Thyroid gland (tissue), 4 donors: ENCODE data around the gene COL23A1. TPM values are rescaled to one million over a fixed set of nuclear protein-coding genes. Genes with fewer than 3 reads are reported as not detected.
A peak's percentile ranks its signal among the peaks of the same experiment; 100 is the strongest.

Experiments used
- DNase-seq, 2 donors: peaks; one replicate each; pipeline ENCODE4 v3.0.0-alpha.2; 2019
- H3K27ac ChIP-seq, 3 donors: fragments of 200-600 bp; sonication (generic); 1 replicate in 2 of 3; 2 replicates in 1 of 3; pipeline ENCODE4 v1.5.1; 2016 to 2019; ENCODE audit warnings: mild to moderate bottlenecking in 1 of 3, moderate library complexity in 1 of 3
- H3K27me3 ChIP-seq: fragments of 200-600 bp; sonication (generic); one replicate; pipeline ENCODE4 v1.5.1; 2019
- H3K36me3 ChIP-seq, 2 donors: fragments of 200-600 bp; sonication (generic); one replicate each; pipeline ENCODE4 v1.5.1; 2016 to 2019
- H3K4me1 ChIP-seq, 2 donors: fragments of 200-600 bp; sonication (generic); one replicate each; pipeline ENCODE4 v1.5.1; 2017 to 2019
- H3K4me3 ChIP-seq, 3 donors: fragments of 200-600 bp; sonication (generic); replicated peaks in 1 of 3; 1 replicate in 2 of 3; 2 replicates in 1 of 3; pipeline ENCODE4 v1.5.1; 2016; ENCODE audit warnings: mild to moderate bottlenecking in 1 of 3
- H3K9me3 ChIP-seq: fragments of 200-600 bp; sonication (generic); one replicate; pipeline ENCODE4 v1.5.1; 2017
- CTCF ChIP-seq, 6 experiments: fragments of 200-600 bp in 3 of 6; fragments of 450-650 bp in 3 of 6; sonication (generic) in 3 of 6; IDR thresholded peaks; one replicate each; pipeline ENCODE4 v1.5.1; 2016 to 2019; ENCODE audit warnings: antibody characterized with exemption in 6 of 6, mild to moderate bottlenecking in 2 of 6, inconsistent platforms in 1 of 6, moderate library complexity in 1 of 6
- POLR2A ChIP-seq, 2 donors: fragments of 450-650 bp; IDR thresholded peaks; one replicate each; pipeline ENCODE4 v1.6.1; 2017; ENCODE audit warnings: antibody characterized with exemption in 2 of 2, mild to moderate bottlenecking in 2 of 2, moderate library complexity in 1 of 2
- WGBS, 2 donors: methylation state at CpG; one replicate each; pipeline ENCODE4 v1.1.5; 2017; 5-methylcytosine and 5-hydroxymethylcytosine counted together
- intact Hi-C: fragments of 100-400 bp; cut with DNase I; formaldehyde crosslinking; loops from one replicate; pipeline ENCODE4 v1.15.1; 2023
- total RNA-seq, 4 donors: library from RNA; depleted of rRNA; stranded (reverse); fragments of >200 nt; gene quantifications; one replicate each; pipeline ENCODE4 v1.2.3, GENCODE V29; 2016

Gene COL23A1
- total RNA-seq, 4 donors from 2014 or later = 76.6 to 108 (median 95.7) TPM

GRCh38 chr5:178236126-178236525, 354.1 kb downstream of the COL23A1 start:
- intact Hi-C loops = no loop called here
- TF ChIP-seq POLR2A (IDR thresholded peaks at IDR 0.05) = no peak
- TF ChIP-seq CTCF (IDR thresholded peaks at IDR 0.05) = no peak
- H3K27me3 ChIP-seq = no peaks in the 10 kb centered on the region
- no peaks in the 10 kb centered on the region for H3K9me3 ChIP-seq
- H3K4me1 ChIP-seq = peaks cover 24 to 70% of the 10 kb centered on the region in 2 donors
- WGBS, 2 donors = 82 to 93% methylated on average over 9 of the region's 9 CpGs
- H3K36me3 ChIP-seq = no peaks in the 10 kb centered on the region
- no peak for DNase-seq
- peak overlapping the region; percentile 74 to 84 (median 78) for H3K27ac ChIP-seq
- H3K4me3 ChIP-seq = no peak overlapping the region

- peak overlapping the region; percentile 21 to 74 (median 52) for H3K27ac ChIP-seq
- TF ChIP-seq CTCF (IDR thresholded peaks at IDR 0.05) (no peak), POLR2A (IDR thresholded peaks at IDR 0.05) (no peak)
- intact Hi-C loops = no loop called here
- WGBS, 2 donors = 69 to 78% methylated on average over 3 of the region's 3 CpGs
- no peak overlapping the region for H3K4me3 ChIP-seq
- peaks cover 28 to 75% of the 10 kb centered on the region in 2 donors for H3K4me1 ChIP-seq
- H3K36me3 ChIP-seq = no peaks in the 10 kb centered on the region
- H3K9me3 ChIP-seq = no peaks in the 10 kb centered on the region
- H3K27me3 ChIP-seq = no peaks in the 10 kb centered on the region
- no peak for DNase-seq
Measured at GRCh38 chr5:178235588-178235974, 354.6 kb downstream of the COL23A1 start.

- H3K36me3 ChIP-seq = peaks cover 0 to 1% of the 10 kb centered on the region in 2 donors
- no peak overlapping the region for H3K4me3 ChIP-seq
- H3K27ac ChIP-seq = peak overlapping the region; percentile 21 to 74 (median 52)
- 29 to 52% methylated on average over 6 to 11 of the region's 12 CpGs for WGBS, 2 donors
- H3K9me3 ChIP-seq = no peaks in the 10 kb centered on the region
- peak; percentile 79 to 82 for DNase-seq
- intact Hi-C loops = loop anchor here (5.0 kb wide), 1 partner anchor 357 kb away; the partner anchor contains the start of gene COL23A1
- H3K27me3 ChIP-seq = no peaks in the 10 kb centered on the region
- TF ChIP-seq CTCF (IDR thresholded peaks at IDR 0.05) (peak; percentile 55 to 73 (median 66)), POLR2A (IDR thresholded peaks at IDR 0.05) (no peak)
- peaks cover 28 to 76% of the 10 kb centered on the region in 2 donors for H3K4me1 ChIP-seq
Measured at GRCh38 chr5:178234750-178235587, 355.2 kb downstream of the COL23A1 start.

GRCh38 chr5:178234121-178234749, 356.0 kb downstream of the COL23A1 start:
- Histone ChIP-seq H3K4me1 (peaks cover 28 to 75% of the 10 kb centered on the region in 2 donors), H3K9me3 (no peaks in the 10 kb centered on the region), H3K27ac (peak overlapping the region in 1 of 3 donors; percentile 26), H3K4me3 (no peak overlapping the region), H3K36me3 (peaks cover 0 to 8% of the 10 kb centered on the region in 2 donors), H3K27me3 (no peaks in the 10 kb centered on the region)
- TF ChIP-seq CTCF (IDR thresholded peaks at IDR 0.05) = no peak
- TF ChIP-seq POLR2A (IDR thresholded peaks at IDR 0.05) = no peak
- intact Hi-C loops = loop anchor here (5.0 kb wide), 1 partner anchor 358 kb away; the partner anchor contains the start of gene COL23A1
- no peak for DNase-seq
- WGBS, 2 donors = 84 to 86% methylated on average over 5 to 6 of the region's 7 CpGs
